NCI-H187 (cell line): Measurements from ENCODE around the gene ENTPD2.

ENCODE experiments used
- DNase-seq, 2 experiments: peaks; one replicate each; lab custom pipeline; 2025; lab: John Stamatoyannopoulos, UW

The ENTPD2 gene

DNA sequence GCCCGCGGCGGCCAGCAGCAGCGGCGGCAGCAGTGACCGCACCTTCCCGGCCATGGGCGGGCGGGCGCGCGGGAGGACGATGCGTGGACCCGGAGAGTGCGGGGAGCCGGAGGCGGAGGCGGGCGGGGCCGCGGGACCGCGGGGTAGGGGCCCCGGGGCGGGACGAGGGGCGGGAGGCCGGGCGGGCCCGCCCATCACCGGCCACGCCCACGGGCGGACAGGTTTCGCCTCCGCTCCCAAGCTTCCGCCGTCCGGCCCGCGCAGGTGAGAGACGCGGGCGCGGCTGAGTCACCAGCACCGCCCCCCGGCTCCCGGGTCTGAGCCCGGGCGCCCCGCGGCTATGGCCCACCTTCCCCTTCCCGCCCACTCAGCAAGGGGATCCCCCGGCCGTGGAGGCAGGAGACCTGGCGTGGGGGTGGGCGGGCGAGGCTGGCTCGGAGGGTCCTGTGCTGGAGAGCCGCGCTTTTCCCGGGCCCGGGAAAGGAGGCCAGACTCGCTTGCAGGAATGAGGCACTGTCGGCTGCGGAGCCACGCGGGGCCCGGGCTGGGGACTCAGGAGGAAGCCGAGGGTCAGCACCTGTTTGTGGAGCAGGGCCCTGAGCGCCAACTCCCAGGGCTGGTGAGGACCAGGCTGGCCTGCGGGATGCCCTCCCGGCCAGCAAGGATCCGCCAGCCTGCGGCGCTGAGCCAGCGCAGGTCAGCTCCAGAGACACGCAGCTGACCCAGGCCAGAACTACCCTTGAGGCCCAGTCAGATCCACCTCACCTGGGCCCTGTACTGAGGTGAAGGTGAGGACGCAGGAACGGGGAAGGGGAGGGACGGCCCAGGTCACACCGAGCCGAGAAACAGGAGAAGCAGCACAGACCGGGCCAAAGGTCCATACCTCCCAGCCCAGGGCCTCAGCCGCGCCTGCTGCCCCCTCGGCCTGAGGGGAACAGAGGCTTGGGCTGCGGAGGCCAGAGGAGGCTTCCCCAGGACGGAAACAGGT, at the start of gene ENTPD2:
ENTPD2 (minus strand) TSS at position 118 of the 988 bp plus-strand sequence; CDS start at position 54, 64 bp downstream.
- peak; percentile 16 to 29 for DNase-seq

DNA sequence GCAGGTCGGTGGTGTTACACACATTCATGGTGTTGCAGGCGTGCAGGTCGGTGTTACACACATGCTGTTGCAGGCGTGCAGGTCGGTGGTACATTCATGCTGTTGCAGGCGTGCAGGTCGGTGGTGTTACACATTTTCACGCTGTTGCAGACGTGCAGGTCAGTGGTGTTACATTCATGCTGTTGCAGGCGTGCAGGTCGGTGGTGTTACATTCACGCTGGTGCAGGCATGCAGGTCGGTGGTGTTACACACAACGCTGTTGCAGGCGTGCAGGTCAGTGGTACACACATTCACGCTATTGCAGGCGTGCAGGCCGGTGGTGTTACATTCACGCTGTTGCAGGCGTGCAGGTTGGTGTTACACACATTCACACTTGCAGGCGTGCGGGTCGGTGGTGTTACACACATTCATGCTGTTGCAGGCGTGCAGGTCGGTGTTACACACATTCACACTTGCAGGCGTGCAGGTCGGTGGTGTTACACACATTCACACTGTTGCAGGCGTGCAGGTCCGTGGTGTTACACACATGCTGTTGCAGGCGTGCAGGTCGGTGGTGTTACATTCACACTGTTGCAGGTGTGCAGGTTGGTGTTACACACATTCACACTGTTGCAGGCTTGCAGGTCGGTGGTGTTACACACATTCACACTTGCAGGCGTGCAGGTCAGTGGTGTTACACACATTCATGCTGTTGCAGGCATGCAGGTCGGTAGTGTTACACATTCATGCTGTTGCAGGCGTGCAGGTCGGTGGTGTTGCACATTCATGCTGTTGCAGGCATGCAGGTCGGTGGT, 49.5 kb upstream of the ENTPD2 start:
- DNase-seq, result no peak

DNA sequence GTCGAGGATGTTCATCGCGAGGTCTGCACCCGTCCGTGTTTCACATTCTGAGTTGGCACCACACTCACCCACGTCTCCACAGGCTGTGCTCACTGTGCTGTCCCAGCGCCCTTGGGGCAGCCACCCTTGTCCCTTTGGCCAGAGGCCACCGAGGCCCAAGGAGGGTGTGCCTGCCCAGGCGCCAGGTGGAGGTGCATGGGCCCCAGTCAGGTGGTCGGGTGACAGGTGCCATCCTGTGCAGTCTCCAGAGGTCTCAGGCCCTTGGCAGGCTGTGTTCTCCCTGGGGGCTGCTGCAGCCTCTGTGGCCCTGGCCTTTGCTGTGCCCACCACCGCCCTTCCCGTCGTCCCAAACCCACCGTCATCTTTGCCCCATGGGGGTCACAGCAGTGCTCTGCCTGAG, 45.4 kb upstream of the ENTPD2 start:
- DNase-seq, result no peak

DNA sequence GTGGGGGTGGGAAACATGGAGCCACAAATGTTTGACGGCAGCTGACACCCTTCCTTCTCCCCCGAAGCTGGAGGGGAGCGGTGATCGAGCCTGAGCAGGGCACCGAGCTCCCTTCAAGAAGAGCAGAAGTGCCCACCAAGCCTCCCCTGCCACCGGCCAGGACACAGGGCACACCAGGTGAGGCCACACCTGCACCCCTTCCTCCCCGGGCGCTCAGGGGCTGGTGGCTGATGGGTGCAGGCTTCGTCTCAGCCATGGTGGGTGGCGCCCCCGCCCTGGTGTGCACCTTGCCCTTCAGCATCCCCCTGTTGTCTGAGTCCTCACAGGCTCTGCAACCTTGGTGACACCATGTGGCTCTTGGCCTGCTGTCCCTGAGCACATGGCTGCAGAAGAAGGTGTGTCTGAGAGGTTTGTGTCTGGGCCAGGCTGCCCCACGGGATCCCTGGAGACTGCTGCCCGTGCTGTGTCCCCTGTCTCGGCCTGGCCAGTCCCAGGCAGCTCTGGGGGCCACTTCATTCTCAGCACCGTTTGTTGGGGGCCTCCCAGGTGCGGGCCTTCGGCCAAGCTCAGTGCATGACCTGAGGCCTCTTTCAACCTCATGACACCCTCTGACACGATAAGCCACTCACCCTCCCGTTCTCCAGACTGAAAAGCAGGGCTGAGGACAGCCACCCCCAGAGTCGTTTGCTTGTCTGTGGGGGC, 44.1 kb upstream of the ENTPD2 start:
- no peak for DNase-seq

DNA sequence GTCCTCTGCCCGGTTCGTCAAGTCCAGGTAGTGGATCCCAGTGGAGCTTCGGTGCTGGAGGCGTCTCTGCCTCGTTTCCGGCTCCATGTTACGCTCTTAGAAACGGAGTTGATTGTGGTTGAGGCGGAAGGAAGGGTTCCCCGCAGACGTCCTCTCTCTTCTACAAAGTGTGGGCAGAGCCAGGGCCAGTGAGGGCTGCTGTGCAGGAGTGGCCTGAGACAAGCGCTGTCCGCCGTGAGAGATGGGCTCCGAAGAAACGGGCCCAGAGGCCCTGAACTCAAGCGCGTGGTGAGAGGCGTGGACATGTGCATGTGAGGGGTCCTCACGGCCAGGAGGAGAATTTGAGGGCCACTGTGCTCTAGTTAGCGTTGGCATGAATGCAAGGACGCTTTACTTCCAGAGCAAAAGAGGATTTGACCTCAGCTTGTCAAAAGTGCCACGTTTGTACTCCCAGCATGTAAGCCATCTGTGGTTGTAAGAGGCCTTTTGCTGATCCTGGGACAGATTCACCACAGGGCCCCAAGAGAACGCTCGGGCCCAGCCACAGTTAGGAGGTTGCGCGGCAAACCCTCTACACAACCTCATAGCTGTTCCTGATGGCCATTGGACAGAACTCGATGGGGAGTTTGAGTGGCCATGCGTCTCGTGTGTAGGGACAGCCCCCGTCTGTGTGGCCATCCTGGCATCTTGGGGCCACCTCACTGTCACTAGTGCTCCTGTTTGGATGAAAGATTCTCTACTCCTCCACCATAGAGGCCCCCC, 43.1 kb upstream of the ENTPD2 start:
- DNase-seq, result no peak

DNA sequence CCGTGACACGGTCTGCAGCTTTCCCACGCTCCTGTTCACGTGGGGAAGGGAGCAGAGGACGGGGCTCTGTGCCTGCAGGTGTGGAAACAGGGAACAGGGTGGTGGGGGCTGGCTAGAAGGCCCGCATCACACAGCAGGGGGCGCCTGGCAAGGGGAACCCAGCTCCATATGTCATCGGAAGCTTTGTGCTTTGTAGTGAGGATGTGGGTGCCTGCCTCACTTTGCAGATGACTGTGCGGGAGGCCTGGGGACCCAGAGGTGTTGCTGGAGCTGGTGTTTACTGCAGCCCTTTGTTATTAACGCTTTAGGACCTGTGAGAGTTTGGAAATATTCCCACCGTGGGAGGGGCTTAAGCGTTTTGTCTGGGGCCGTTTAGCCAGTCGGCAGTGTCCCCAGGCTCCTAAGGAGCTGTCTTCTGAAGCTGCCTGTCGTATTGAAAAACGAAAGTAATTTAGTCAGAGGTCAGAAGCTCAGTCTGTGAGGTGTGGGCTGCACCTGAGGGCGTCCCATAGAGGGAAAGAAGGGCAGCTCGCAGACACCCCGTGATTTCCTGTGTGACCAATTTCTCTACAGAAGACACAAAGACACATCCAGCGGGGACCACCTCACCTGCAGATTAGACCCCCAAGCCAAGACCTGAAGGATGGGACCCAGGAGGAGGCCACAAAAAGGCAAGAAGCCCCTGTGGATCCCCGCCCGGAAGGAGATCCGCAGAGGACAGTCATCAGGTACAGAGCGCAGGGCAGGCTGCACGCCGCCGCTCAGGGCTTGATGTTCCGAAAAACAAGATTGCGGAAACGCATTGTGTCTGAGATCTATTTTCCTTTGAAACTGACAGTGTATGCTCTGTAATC, 42.0 kb upstream of the ENTPD2 start:
- no peak for DNase-seq

DNA sequence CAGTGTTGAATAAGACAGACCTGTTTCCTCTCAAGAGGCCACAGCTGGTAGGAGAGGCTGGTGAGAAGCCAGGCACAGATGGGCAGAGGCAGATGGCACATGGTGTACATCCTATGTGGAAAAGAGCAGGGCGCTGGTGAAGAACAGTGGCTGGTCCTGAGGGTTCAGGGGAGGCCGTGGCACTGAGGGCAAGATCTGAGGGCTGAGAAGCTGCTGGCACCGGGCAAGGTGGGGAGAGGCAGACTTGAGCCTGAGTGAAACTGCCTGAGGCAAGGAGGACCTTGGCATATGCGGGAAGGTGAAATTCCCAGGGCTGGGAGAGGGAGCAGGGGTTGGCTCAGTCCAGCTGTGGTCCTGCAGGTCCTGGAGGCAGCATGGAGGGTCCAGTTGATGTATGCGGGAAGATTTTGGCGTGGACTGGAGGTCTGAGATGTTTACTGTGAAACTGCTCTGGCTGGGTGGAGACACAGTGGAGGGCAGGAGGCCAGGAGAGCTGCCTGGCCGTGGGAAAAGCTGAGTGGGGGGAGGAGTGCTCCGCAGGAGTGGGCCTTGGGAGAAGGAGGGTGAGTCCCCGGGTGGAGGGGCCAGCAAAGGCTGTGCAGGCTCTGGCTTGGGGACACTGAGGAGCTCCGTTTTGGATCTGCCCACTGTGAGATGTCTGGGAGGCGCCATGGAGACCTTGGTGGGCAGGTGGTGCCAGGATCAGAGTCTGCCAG, 35.5 kb upstream of the ENTPD2 start:
- DNase-seq, result no peak

- no peak for DNase-seq
These were observed 34.3 kb upstream of the ENTPD2 start for GRCh38 chr9:137088121-137088520.

GRCh38 chr9:137087409-137087925, 33.6 kb upstream of the ENTPD2 start:
- DNase-seq, result no peak

DNA sequence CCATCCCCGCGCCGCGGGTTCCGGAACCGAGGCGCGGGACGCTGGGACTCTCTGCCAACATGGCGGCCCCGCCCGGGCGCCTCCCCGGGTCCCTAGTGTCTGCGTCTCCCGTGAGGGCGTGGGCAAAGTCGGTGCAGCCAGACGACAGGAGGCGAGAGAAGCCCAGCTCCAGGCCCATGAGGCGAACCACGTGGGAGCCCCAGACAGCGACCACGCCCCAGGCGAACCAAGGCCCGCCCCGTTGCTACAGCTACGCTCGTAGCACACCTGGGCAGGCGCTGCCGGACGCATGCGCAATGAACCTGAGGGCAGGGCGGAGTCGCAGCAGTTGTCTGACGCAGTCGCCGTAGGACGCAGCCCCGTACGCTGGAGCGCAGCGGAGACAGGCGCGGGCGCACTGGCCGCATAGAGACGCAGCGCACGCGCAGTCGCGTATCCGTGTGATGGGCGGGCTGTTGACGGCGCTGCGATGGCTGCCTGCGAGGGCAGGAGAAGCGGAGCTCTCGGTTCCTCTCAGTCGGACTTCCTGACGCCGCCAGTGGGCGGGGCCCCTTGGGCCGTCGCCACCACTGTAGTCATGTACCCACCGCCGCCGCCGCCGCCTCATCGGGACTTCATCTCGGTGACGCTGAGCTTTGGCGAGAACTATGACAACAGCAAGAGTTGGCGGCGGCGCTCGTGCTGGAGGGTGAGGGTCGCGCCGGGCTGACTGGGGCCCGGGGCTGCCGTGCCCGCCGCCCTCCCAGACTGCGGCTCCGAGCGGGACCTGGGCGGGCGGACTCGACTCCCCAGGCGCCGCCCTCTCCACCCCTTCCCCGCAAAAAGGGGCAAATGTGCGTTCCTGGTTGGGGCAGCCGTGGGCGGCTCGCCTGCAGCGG, 32.9 kb upstream of the ENTPD2 start, which contains the start of gene MAN1B1:
MAN1B1 (plus strand) TSS at position 455 of the 878 bp plus-strand sequence; CDS start at position 470, 15 bp downstream.
- DNase-seq, result peak; percentile 90 to 96

DNA sequence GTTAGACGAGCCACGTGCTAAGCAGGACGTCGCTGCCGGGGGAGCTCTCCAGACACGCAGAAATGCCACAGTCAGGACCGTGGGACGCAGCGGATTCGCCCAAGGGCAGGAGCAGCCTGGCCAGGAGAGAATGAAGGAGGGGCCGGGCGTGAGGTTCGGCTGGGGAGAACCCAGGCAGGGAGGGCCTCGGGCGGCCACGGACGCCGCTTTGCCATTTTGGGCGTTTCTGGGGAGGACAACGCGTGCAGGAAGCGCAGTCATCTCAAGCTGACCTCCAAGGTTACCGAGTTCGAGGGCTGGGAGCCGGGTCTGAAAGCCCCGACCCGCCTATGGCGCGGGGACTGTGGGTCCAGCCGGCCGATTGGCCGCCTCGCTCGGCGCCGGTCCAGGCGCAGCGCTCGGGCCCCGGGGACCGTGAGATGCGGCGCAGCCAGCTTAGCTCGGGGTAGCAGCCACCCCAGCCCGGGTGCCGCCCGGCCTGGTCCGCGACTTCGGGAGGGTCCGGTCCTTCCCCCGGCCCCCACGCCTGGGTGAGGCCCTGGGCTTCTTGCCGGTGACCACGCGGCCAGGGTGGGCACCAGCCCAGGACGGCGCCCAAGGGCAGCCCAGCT, 32.2 kb upstream of the ENTPD2 start:
- DNase-seq, result no peak

- DNase-seq, result peak in 1 of 2 experiments; percentile 27
These were observed 30.7 kb upstream of the ENTPD2 start for GRCh38 chr9:137084526-137084925.

DNA sequence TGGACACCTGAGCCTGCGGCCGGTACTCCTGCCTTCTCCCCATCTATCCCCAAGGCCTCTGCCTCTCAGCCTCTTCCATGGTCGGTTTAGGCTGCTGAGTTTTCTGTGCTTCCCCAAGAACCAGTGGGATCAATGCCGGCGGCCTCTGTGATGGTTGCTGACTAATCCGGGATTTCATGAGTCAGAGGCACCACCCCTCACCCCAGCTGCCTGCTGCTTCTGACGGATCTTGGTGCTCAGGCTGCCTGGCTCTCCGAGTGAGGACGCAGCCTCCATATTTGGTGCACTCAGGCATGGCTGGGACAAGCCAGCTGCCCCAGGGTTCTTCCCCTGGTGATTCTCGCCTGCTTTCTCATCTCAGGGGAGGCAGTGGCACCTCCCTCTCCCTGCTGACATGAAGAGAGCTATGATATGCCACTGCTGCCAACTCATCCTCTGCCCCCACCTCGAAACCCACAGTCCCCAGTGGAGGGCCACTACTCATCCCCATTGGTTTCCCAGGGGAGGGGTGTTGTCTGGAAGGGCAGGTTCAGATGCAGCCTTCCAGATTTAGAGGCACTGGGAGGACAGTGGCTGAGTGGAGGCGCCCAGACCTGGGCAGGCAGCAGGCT, 29.6 kb upstream of the ENTPD2 start:
- no peak for DNase-seq

DNA sequence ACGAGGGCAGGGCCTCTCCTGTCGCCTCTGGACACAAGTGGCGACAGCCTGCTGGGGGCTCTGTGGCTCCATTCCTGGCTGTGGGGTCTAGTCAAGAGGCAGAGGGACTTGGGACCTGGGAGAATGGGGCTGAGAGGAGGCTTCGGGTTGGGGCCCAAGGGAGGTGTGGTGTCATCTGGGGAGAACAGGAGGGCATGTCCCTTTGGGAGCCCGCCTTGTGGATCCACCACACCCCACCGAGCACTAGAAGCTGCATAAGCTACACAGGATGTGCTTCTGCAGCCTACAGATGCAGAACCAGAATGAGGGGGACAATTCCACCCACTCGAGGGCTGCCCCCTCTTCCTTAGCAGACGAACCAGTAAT, 29.0 kb upstream of the ENTPD2 start:
- no peak for DNase-seq

GRCh38 chr9:137082222-137082924, 28.5 kb upstream of the ENTPD2 start:
- DNase-seq, result no peak

GRCh38 chr9:137080260-137081122, 26.6 kb upstream of the ENTPD2 start:
- no peak for DNase-seq
